HepG2 (cell line): ENCODE results near the gene RAN. TPM values are rescaled to one million over a fixed set of nuclear protein-coding genes. Genes with fewer than 3 reads are reported as not detected.

Experiments
- CEBPB ChIP-seq: IDR thresholded peaks from 2 replicates; pipeline ENCODE4 v1.6.1; 2011; ENCODE audit warnings: low read depth, low read length, improper control_type of control experiment, borderline replicate concordance
- GATAD2A ChIP-seq: IDR thresholded peaks from 2 replicates; pipeline ENCODE4 v1.6.1; 2016
- NFRKB ChIP-seq: fragments of 450-650 bp; IDR thresholded peaks from 2 replicates; pipeline ENCODE4 v1.6.1; 2017
- SMAD1 ChIP-seq: sonication (generic); formaldehyde crosslinking; IDR thresholded peaks from 2 replicates; pipeline ENCODE4 v1.4.0; 2020; ENCODE audit warnings: missing genetic modification reagents, low read depth, mild to moderate bottlenecking, borderline replicate concordance
- ZNF30 ChIP-seq: sonication (generic); formaldehyde crosslinking; IDR thresholded peaks from 2 replicates; pipeline ENCODE4 v1.5.0; 2020; ENCODE audit warnings: mild to moderate bottlenecking, missing genetic modification reagents
- ZNF607 ChIP-seq: sonication (generic); formaldehyde crosslinking; IDR thresholded peaks from 2 replicates; pipeline ENCODE4 v1.5.1; 2020; ENCODE audit warnings: missing genetic modification reagents, mild to moderate bottlenecking, borderline replicate concordance
- polyA plus RNA-seq, 8 experiments: library from polyadenylated mRNA; depleted of rRNA in 3 of 8; stranded (reverse) in 7 of 8; unstranded in 1 of 8; fragments of >200 nt; fragmentation: Illumina TruSeq in 4 of 8; extraction: Trizol in 4 of 8; gene quantifications; 2 replicates each; pipeline versions ENCODE4 v1.2.1 to v1.2.3, GENCODE V29; 2011 to 2016; ENCODE audit warnings: low read depth in 4 of 8, missing spikeins in 1 of 8, mixed read lengths in 1 of 8; ENCODE audit not compliant: insufficient read depth in 1 of 8
- total RNA-seq, 5 experiments: library from RNA; depleted of rRNA; stranded (reverse); fragments of >200 nt; fragmentation: Illumina TruSeq; extraction: Trizol; gene quantifications; 2 replicates each; pipeline ENCODE4 v1.2.3, GENCODE V29; 2016; ENCODE audit warnings: low read depth in 1 of 5
- TF ChIP-seq, protein P1 (sequence below): sonication (generic); formaldehyde crosslinking; IDR thresholded peaks from 2 replicates; pipeline ENCODE4 v1.5.0; 2020; ENCODE audit warnings: mild to moderate bottlenecking, missing genetic modification reagents, borderline replicate concordance
- TF ChIP-seq, protein P2 (sequence below): sonication (generic); formaldehyde crosslinking; IDR thresholded peaks from 2 replicates; pipeline ENCODE4 v1.4.0; 2020; ENCODE audit warnings: missing genetic modification reagents, mild to moderate bottlenecking, borderline replicate concordance
- TF ChIP-seq, protein P3 (sequence below): sonication (generic); formaldehyde crosslinking; IDR thresholded peaks from 2 replicates; pipeline ENCODE4 v1.4.0; 2020; ENCODE audit warnings: missing genetic modification reagents

RAN gene
- total and polyA plus RNA-seq, 2 of the 13 experiments (the other 11 are each of a cell fraction or from before 2014, with no cell fraction given) = 1,335 to 1,630 TPM

DNA sequence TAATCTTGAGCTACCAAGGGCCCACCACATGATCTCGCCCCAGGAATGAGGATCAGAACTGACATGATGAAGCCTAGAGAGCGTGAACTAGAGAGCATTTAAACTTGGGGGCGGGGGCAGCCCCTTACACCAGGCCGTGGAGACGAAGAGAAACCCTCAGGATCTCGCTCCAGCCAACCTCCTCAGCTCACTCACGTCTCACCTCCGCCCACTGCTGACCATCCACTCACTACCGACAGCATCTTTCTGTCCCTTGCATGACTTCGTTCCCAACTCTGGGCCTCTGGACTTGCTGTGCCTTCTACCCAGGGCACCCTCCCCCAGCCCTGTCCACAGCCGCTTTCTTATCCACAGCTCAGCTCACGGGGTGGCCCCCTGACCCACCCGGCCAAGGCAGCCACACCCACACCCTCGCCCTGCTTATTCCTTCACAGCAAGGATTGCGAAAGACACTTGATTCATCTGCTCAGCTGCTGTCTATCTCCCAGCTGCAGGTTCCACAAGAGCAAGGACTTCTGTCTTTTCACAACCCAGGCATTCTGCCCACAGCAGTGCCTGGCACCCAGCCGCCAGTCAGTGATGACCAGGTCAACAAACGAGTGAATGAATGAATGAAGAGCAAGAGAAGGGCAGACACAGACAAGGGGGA, 39.2 kb upstream of the RAN start (continued):
- TF ChIP-seq, protein P1, sequence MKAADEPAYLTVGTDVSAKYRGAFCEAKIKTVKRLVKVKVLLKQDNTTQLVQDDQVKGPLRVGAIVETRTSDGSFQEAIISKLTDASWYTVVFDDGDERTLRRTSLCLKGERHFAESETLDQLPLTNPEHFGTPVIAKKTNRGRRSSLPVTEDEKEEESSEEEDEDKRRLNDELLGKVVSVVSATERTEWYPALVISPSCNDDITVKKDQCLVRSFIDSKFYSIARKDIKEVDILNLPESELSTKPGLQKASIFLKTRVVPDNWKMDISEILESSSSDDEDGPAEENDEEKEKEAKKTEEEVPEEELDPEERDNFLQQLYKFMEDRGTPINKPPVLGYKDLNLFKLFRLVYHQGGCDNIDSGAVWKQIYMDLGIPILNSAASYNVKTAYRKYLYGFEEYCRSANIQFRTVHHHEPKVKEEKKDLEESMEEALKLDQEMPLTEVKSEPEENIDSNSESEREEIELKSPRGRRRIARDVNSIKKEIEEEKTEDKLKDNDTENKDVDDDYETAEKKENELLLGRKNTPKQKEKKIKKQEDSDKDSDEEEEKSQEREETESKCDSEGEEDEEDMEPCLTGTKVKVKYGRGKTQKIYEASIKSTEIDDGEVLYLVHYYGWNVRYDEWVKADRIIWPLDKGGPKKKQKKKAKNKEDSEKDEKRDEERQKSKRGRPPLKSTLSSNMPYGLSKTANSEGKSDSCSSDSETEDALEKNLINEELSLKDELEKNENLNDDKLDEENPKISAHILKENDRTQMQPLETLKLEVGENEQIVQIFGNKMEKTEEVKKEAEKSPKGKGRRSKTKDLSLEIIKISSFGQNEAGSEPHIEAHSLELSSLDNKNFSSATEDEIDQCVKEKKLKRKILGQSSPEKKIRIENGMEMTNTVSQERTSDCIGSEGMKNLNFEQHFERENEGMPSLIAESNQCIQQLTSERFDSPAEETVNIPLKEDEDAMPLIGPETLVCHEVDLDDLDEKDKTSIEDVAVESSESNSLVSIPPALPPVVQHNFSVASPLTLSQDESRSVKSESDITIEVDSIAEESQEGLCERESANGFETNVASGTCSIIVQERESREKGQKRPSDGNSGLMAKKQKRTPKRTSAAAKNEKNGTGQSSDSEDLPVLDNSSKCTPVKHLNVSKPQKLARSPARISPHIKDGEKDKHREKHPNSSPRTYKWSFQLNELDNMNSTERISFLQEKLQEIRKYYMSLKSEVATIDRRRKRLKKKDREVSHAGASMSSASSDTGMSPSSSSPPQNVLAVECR (CRISPR knock-in tag) = no peak
- no peak for TF ChIP-seq SMAD1 (CRISPR knock-in tag)
- TF ChIP-seq ZNF30 (CRISPR knock-in tag) = no peak
- TF ChIP-seq, protein P2, sequence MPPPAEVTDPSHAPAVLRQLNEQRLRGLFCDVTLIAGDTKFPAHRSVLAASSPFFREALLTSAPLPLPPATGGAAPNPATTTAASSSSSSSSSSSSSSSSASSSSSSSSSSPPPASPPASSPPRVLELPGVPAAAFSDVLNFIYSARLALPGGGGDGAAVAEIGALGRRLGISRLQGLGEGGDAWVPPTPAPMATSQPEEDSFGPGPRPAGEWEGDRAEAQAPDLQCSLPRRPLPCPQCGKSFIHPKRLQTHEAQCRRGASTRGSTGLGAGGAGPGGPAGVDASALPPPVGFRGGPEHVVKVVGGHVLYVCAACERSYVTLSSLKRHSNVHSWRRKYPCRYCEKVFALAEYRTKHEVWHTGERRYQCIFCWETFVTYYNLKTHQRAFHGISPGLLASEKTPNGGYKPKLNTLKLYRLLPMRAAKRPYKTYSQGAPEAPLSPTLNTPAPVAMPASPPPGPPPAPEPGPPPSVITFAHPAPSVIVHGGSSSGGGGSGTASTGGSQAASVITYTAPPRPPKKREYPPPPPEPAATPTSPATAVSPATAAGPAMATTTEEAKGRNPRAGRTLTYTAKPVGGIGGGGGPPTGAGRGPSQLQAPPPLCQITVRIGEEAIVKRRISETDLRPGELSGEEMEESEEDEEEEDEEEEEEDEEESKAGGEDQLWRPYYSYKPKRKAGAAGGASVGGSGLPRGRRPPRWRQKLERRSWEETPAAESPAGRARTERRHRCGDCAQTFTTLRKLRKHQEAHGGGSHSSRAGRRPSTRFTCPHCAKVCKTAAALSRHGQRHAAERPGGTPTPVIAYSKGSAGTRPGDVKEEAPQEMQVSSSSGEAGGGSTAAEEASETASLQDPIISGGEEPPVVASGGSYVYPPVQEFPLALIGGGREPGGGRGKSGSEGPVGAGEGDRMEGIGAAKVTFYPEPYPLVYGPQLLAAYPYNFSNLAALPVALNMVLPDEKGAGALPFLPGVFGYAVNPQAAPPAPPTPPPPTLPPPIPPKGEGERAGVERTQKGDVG = 0 out of 2 replicates have a peak, but pooled peaks have one; percentile 33
- TF ChIP-seq GATAD2A (CRISPR knock-in tag) = 0 out of 2 replicates have a peak, but pooled peaks have one; percentile 13
- TF ChIP-seq, protein P3, sequence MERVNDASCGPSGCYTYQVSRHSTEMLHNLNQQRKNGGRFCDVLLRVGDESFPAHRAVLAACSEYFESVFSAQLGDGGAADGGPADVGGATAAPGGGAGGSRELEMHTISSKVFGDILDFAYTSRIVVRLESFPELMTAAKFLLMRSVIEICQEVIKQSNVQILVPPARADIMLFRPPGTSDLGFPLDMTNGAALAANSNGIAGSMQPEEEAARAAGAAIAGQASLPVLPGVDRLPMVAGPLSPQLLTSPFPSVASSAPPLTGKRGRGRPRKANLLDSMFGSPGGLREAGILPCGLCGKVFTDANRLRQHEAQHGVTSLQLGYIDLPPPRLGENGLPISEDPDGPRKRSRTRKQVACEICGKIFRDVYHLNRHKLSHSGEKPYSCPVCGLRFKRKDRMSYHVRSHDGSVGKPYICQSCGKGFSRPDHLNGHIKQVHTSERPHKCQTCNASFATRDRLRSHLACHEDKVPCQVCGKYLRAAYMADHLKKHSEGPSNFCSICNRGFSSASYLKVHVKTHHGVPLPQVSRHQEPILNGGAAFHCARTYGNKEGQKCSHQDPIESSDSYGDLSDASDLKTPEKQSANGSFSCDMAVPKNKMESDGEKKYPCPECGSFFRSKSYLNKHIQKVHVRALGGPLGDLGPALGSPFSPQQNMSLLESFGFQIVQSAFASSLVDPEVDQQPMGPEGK (CRISPR knock-in tag) = 0 out of 2 replicates have a peak, but pooled peaks have one; percentile 15
- no peak for TF ChIP-seq ZNF607 (CRISPR knock-in tag)
- TF ChIP-seq CEBPB = peak; percentile 93
- no peak for TF ChIP-seq NFRKB
